Neural progenitor cell (in vitro differentiated cells): ENCODE measurements around the gene ZNF597. TPM values are rescaled to one million over a fixed set of nuclear protein-coding genes. Genes with fewer than 3 reads are reported as not detected.

Experiments used
- DNase-seq: peaks from one replicate; pipeline ENCODE4 v3.0.0-alpha.2; 2016; ENCODE audit warnings: low spot score
- H2AFZ ChIP-seq: fragments of 200-600 bp; sonication (generic); replicated peaks from 2 replicates; pipeline ENCODE4 v1.6.1; 2016; ENCODE audit warnings: antibody characterized with exemption
- H3F3A ChIP-seq: fragments of 200-600 bp; sonication (generic); 2 replicates; pipeline ENCODE4 v1.6.1; 2016; ENCODE audit warnings: antibody characterized with exemption, low read depth
- H3K27ac ChIP-seq: fragments of 200-600 bp; sonication (generic); 2 replicates; pipeline ENCODE4 v1.5.1; 2016; ENCODE audit warnings: mild to moderate bottlenecking
- H3K27me3 ChIP-seq: fragments of 200-600 bp; sonication (generic); 2 replicates; pipeline ENCODE4 v1.6.1; 2016; ENCODE audit warnings: mild to moderate bottlenecking, moderate library complexity
- H3K36me3 ChIP-seq: fragments of 200-600 bp; sonication (generic); 2 replicates; pipeline ENCODE4 v1.5.1; 2016
- H3K4me1 ChIP-seq: fragments of 200-600 bp; sonication (generic); 2 replicates; pipeline ENCODE4 v1.6.1; 2016; ENCODE audit warnings: mixed run types
- H3K4me2 ChIP-seq: fragments of 200-600 bp; sonication (generic); 2 replicates; pipeline ENCODE4 v1.6.1; 2016
- H3K4me3 ChIP-seq: fragments of 200-600 bp; sonication (generic); 2 replicates; pipeline ENCODE4 v1.5.1; 2016
- H3K79me2 ChIP-seq: fragments of 200-600 bp; sonication (generic); 2 replicates; pipeline ENCODE4 v1.6.1; 2016; ENCODE audit warnings: low read depth
- H3K9ac ChIP-seq: fragments of 200-600 bp; sonication (generic); 2 replicates; pipeline ENCODE4 v1.6.1; 2016
- H3K9me3 ChIP-seq: fragments of 200-600 bp; sonication (generic); 2 replicates; pipeline ENCODE4 v1.5.1; 2016; ENCODE audit warnings: low read depth
- H4K20me1 ChIP-seq: fragments of 200-600 bp; sonication (generic); 2 replicates; pipeline ENCODE4 v1.6.1; 2016; ENCODE audit warnings: low read depth
- H3K27ac Mint-ChIP-seq: 3 replicates; pipeline ENCODE4 v1.8.0; 2021; ENCODE audit warnings: mixed read lengths
- H3K27me3 Mint-ChIP-seq: 2 replicates; pipeline ENCODE4 v1.8.0; 2022; ENCODE audit warnings: low read depth, mild to moderate bottlenecking, inconsistent platforms, moderate library complexity, mixed read lengths; ENCODE audit not compliant: insufficient read depth
- H3K36me3 Mint-ChIP-seq: 3 replicates; pipeline ENCODE4 v1.8.0; 2021; ENCODE audit warnings: mixed read lengths
- H3K4me1 Mint-ChIP-seq: 3 replicates; pipeline ENCODE4 v1.8.0; 2021; ENCODE audit warnings: mixed read lengths
- H3K4me3 Mint-ChIP-seq: 3 replicates; pipeline ENCODE4 v1.8.0; 2021; ENCODE audit warnings: mild to moderate bottlenecking, moderate library complexity, mixed read lengths
- H3K9me3 Mint-ChIP-seq: 3 replicates; pipeline ENCODE4 v1.8.0; 2020; ENCODE audit warnings: mixed read lengths
- CTCF ChIP-seq: fragments of 200-600 bp; sonication (generic); IDR thresholded peaks from 2 replicates; pipeline ENCODE4 v1.5.1; 2017; ENCODE audit warnings: antibody characterized with exemption, mild to moderate bottlenecking
- EZH2 ChIP-seq: fragments of 200-600 bp; sonication (generic); IDR thresholded peaks from 2 replicates; pipeline ENCODE4 v1.6.1; 2017; ENCODE audit warnings: antibody characterized with exemption, mild to moderate bottlenecking, moderate library complexity
- EZH2phosphoT487 ChIP-seq: fragments of 200-600 bp; sonication (generic); IDR thresholded peaks from 2 replicates; pipeline ENCODE4 v1.6.1; 2017; ENCODE audit warnings: antibody characterized with exemption
- total RNA-seq: library from RNA; depleted of rRNA; stranded (reverse); fragments of >200 nt; gene quantifications from 2 replicates; pipeline ENCODE4 v1.2.3, GENCODE V29; 2015; ENCODE audit warnings: low replicate concordance

Gene ZNF597
- total RNA-seq, 1 donor from 2014 or later, result 1.4 TPM

GRCh38 chr16:3460585-3460984 is 17.3 kb upstream of the ZNF597 start:
- peak overlapping the region; percentile 68 for H3K4me3 Mint-ChIP-seq

GRCh38 chr16:3460121-3460520 is 16.8 kb upstream of the ZNF597 start:
- TF ChIP-seq CTCF, result no peak
- Histone ChIP-seq H3K4me3 (peak overlapping the region; percentile 93), H3K79me2 (peaks cover 70% of the 10 kb centered on the region), H3K36me3 (no peaks in the 10 kb centered on the region), H3K27ac (no peak overlapping the region), H3K9ac (no peak overlapping the region), H3K9me3 (no peaks in the 10 kb centered on the region), H4K20me1 (peaks cover 38% of the 10 kb centered on the region), H3K4me1 (peaks cover 35% of the 10 kb centered on the region), H3K27me3 (no peaks in the 10 kb centered on the region), H2AFZ (no peak overlapping the region), H3K4me2 (peak overlapping the region; percentile 89), H3F3A (peaks cover 35% of the 10 kb centered on the region)
- Mint-ChIP-seq H3K4me3 (peak overlapping the region; percentile 96), H3K36me3 (peaks cover 2% of the 10 kb centered on the region), H3K27me3 (peaks cover 5% of the 10 kb centered on the region), H3K27ac (peak overlapping the region; percentile 47), H3K4me1 (peaks cover 44% of the 10 kb centered on the region), H3K9me3 (peaks cover 2% of the 10 kb centered on the region)
- no peak for DNase-seq

More at GRCh38 chr16:3460585-3460984, 17.3 kb upstream of the ZNF597 start:
- Histone ChIP-seq H3F3A (peaks cover 35% of the 10 kb centered on the region), H2AFZ (no peak overlapping the region), H3K4me1 (peaks cover 35% of the 10 kb centered on the region), H3K9ac (peak overlapping the region; percentile 5), H3K9me3 (no peaks in the 10 kb centered on the region), H4K20me1 (peaks cover 38% of the 10 kb centered on the region), H3K27ac (no peak overlapping the region), H3K27me3 (no peaks in the 10 kb centered on the region), H3K79me2 (peaks cover 74% of the 10 kb centered on the region), H3K36me3 (no peaks in the 10 kb centered on the region), H3K4me3 (no peak overlapping the region), H3K4me2 (peak overlapping the region; percentile 49)
- Mint-ChIP-seq H3K9me3 (peaks cover 2% of the 10 kb centered on the region), H3K4me1 (peaks cover 44% of the 10 kb centered on the region), H3K27me3 (peaks cover 5% of the 10 kb centered on the region), H3K36me3 (peaks cover 6% of the 10 kb centered on the region), H3K27ac (peak overlapping the region; percentile 47)
- DNase-seq, result no peak
- TF ChIP-seq CTCF, result no peak
- TF ChIP-seq EZH2phosphoT487, result no peak
- no peak for TF ChIP-seq EZH2

GRCh38 chr16:3459401-3460090 is 16.2 kb upstream of the ZNF597 start:
- Histone ChIP-seq H3K4me3 (peak overlapping the region; percentile 93), H3F3A (peaks cover 35% of the 10 kb centered on the region), H3K27me3 (no peaks in the 10 kb centered on the region), H4K20me1 (peaks cover 38% of the 10 kb centered on the region), H2AFZ (no peak overlapping the region), H3K4me1 (peaks cover 35% of the 10 kb centered on the region), H3K9me3 (no peaks in the 10 kb centered on the region), H3K79me2 (peaks cover 64% of the 10 kb centered on the region), H3K27ac (no peak overlapping the region), H3K36me3 (no peaks in the 10 kb centered on the region), H3K9ac (peak overlapping the region; percentile 85), H3K4me2 (peak overlapping the region; percentile 89)
- H3K27ac Mint-ChIP-seq, result peak overlapping the region; percentile 19
- peak overlapping the region; percentile 96 for H3K4me3 Mint-ChIP-seq
- peaks cover 5% of the 10 kb centered on the region for H3K27me3 Mint-ChIP-seq
- peaks cover 2% of the 10 kb centered on the region for H3K36me3 Mint-ChIP-seq
- peaks cover 44% of the 10 kb centered on the region for H3K4me1 Mint-ChIP-seq
- TF ChIP-seq CTCF (no peak), EZH2 (no peak), EZH2phosphoT487 (no peak)
- peak; percentile 44 for DNase-seq
- H3K9me3 Mint-ChIP-seq, result peaks cover 2% of the 10 kb centered on the region
